Activated T-cell treated with anti-CD3 and anti-CD28 coated beads, Interleukin-2, amount 50 U/mL, for 24 hours (primary cell): Measurements from ENCODE around the gene RAD9A.

Experiments used
- DNase-seq: peaks from one replicate; pipeline ENCODE4 v3.0.0-alpha.2; 2020
- H3K27ac Mint-ChIP-seq: 2 replicates; pipeline ENCODE4 v1.8.0; 2020; ENCODE audit warnings: mild to moderate bottlenecking, mixed read lengths
- H3K27me3 Mint-ChIP-seq: 2 replicates; pipeline ENCODE4 v1.8.0; 2020; ENCODE audit warnings: mixed read lengths
- H3K36me3 Mint-ChIP-seq: 2 replicates; pipeline ENCODE4 v1.8.0; 2020; ENCODE audit warnings: low read depth, mixed read lengths
- H3K4me1 Mint-ChIP-seq: 2 replicates; pipeline ENCODE4 v1.8.0; 2020; ENCODE audit warnings: low read depth, mixed read lengths
- H3K4me3 Mint-ChIP-seq: 2 replicates; pipeline ENCODE4 v1.8.0; 2020; ENCODE audit warnings: mild to moderate bottlenecking, moderate library complexity, mixed read lengths
- H3K9me3 Mint-ChIP-seq: 2 replicates; pipeline ENCODE4 v1.8.0; 2020; ENCODE audit warnings: mixed read lengths

Gene RAD9A

GRCh38 chr11:67437809-67438157 lies 46.0 kb downstream of the RAD9A start:
- no peak for DNase-seq
- H3K27me3 Mint-ChIP-seq: no peaks in the 10 kb centered on the region
- H3K36me3 Mint-ChIP-seq: peaks cover 69% of the 10 kb centered on the region
- H3K4me3 Mint-ChIP-seq: peak overlapping the region; percentile 96
- H3K27ac Mint-ChIP-seq: peak overlapping the region; percentile 93
- peaks cover 71% of the 10 kb centered on the region for H3K4me1 Mint-ChIP-seq
- no peaks in the 10 kb centered on the region for H3K9me3 Mint-ChIP-seq

GRCh38 chr11:67438158-67438902 lies 46.5 kb downstream of the RAD9A start:
- H3K27me3 Mint-ChIP-seq: no peaks in the 10 kb centered on the region
- H3K27ac Mint-ChIP-seq: peak overlapping the region; percentile 96
- peak; percentile 87 for DNase-seq
- peaks cover 64% of the 10 kb centered on the region for H3K36me3 Mint-ChIP-seq
- H3K4me1 Mint-ChIP-seq: peaks cover 69% of the 10 kb centered on the region
- H3K9me3 Mint-ChIP-seq: no peaks in the 10 kb centered on the region
- H3K4me3 Mint-ChIP-seq: peak overlapping the region; percentile 96

DNA sequence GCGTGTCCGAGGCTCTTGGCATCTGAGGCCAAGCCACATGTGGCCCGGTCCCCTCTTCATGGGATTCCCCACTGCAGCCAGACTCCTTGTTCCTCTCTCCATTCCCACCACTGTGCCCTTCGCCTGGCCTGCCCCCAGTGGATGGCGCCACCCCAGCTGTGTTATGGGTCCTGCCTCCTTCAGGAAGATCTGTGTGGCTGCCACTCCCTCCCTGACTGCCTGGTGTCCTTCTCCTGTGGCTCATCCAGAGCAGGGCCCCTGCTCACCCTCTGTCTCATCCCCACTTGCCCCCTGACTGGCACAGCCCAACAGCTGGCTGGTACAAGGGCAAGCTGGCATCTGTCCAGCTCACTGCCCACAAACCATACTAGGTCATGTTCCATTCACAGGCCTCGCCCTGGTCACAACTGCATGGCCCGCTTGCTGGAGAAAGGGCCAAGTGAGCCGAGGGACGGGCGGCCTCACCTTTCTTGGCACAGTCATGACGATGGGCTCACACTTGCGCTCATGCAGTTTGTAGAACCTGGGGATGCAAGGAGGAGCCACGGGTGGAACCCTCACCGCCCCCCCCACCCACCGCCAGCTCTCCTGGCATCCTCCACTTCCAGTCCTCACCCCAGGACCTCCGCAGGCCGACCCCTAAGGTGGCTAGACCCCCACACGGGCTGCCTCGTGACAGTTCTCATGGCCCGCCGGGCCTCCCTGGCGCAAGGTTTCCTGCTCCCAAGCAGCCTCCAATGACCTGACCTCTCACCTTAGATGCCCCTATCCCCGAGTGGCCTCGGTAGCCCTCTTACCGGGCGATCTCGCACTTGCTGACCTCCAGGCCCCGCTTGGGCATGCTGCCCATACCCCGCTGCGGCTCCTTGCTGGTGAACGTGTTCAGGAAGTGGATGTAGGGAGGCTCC lies 47.8 kb downstream of the RAD9A start:
- Mint-ChIP-seq H3K27ac (peak overlapping the region; percentile 96), H3K4me1 (peaks cover 65% of the 10 kb centered on the region), H3K4me3 (peak overlapping the region; percentile 96), H3K9me3 (no peaks in the 10 kb centered on the region), H3K27me3 (no peaks in the 10 kb centered on the region), H3K36me3 (peaks cover 52% of the 10 kb centered on the region)
- DNase-seq: peak; percentile 67

GRCh38 chr11:67440229-67441097 lies 48.7 kb downstream of the RAD9A start:
- Mint-ChIP-seq H3K4me3 (peak overlapping the region; percentile 96), H3K36me3 (peaks cover 46% of the 10 kb centered on the region), H3K27me3 (no peaks in the 10 kb centered on the region), H3K9me3 (no peaks in the 10 kb centered on the region), H3K4me1 (peaks cover 67% of the 10 kb centered on the region), H3K27ac (peak overlapping the region; percentile 96)
- DNase-seq: peak; percentile 59

DNA sequence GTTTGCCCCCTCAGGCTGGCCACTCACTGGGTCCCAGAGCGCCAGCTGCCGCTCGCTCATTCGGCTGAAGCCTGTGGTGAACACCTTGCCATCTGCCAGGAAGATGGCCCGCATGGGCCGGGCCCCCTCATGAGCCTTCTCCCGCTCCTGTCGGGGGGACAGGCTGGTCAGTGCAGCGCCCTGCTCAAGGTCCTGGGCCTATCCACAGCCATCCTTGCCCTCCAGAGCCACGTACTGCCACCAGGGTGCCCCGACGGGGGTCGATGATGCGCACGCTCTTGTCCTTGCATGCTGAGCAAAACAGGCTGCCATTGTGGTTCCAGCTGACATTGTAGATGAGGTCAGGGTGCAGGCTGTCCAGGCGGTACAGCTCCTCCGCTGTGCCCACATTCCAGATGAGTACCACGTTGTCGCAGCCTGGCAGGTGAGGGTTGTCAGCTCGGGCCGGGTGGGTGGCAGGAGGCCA lies 49.3 kb downstream of the RAD9A start:
- DNase-seq: peak; percentile 43
- H3K36me3 Mint-ChIP-seq: peaks cover 39% of the 10 kb centered on the region
- H3K4me3 Mint-ChIP-seq: no peak overlapping the region
- peaks cover 70% of the 10 kb centered on the region for H3K4me1 Mint-ChIP-seq
- no peaks in the 10 kb centered on the region for H3K9me3 Mint-ChIP-seq
- H3K27me3 Mint-ChIP-seq: no peaks in the 10 kb centered on the region
- H3K27ac Mint-ChIP-seq: peak overlapping the region; percentile 96

- Mint-ChIP-seq H3K36me3 (peaks cover 32% of the 10 kb centered on the region), H3K4me1 (peaks cover 74% of the 10 kb centered on the region)
Measured at GRCh38 chr11:67441731-67442351, 50.1 kb downstream of the RAD9A start.

DNA sequence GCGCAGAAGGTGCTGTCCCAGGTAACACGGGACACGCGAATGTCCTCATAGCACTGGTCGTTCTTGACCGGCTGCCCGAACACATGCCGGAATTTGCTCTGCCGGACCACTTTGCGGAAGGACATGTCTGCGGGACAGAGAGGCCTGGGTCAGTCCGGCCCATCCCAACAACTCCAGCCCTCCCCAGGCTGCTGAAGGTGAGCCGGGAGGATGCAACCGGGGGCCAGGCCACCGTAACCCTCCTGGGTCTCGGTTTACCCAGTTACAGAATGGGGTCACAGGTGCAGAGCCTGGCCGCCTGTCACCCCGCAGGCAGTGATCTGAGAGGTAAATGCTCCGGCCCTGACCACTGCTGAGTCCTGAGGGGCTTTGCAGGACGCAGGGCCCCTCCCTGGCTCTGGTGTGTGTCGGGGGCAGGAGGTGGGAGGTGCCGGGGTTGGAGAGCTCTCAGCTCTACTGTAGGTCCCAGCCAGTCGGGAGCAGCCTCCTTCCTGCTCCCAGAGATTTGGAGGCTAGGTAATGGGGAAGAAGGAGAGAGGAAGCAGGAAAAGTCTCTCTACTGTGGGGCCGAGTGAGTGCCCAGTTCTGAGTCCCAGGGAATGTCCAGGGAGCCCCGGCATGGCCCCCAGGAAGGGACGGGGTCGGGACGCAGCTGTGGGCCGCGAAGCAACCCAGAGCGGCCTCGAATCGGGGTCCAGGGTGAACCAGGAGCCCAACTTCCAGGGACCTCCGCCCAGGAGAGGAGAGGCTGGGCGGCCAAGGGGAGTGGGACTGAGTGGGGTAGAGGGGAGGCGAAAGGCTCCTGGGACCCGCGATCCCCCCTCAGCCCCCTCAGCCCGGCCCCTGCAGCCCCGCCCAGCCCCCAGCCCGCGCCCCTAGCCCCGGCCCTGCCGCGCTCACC lies 51.0 kb downstream of the RAD9A start:
- peak; percentile 51 for DNase-seq
- H3K9me3 Mint-ChIP-seq: no peaks in the 10 kb centered on the region
- no peaks in the 10 kb centered on the region for H3K27me3 Mint-ChIP-seq
- peak overlapping the region; percentile 67 for H3K4me3 Mint-ChIP-seq
- peaks cover 83% of the 10 kb centered on the region for H3K4me1 Mint-ChIP-seq
- H3K36me3 Mint-ChIP-seq: peaks cover 24% of the 10 kb centered on the region
- H3K27ac Mint-ChIP-seq: peak overlapping the region; percentile 87

More at GRCh38 chr11:67441731-67442351, 50.1 kb downstream of the RAD9A start:
- Mint-ChIP-seq H3K4me3 (peak overlapping the region; percentile 67), H3K27ac (peak overlapping the region; percentile 96), H3K27me3 (no peaks in the 10 kb centered on the region), H3K9me3 (no peaks in the 10 kb centered on the region)
- peak; percentile 50 for DNase-seq

DNA sequence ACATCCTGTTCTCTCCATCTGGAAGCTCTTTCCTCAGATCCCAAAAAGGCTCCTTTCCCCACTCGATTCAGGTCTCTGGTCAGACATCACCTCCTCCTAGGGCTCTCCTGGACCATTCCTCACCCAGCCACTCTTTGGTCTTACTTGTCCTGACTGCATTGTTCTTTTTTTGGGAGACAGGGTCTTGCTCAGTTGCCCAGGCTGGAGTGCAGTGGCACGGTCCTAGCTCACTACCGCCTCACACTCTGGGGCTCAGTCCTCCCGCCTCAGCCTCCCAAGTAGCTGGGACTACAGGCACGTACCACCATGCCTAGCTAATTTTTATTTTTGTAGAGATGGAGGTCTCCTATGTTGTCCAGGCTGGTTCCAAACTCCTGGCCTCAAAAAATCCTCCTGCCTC lies 53.7 kb downstream of the RAD9A start:
- H3K4me3 Mint-ChIP-seq: no peak overlapping the region
- peaks cover 84% of the 10 kb centered on the region for H3K4me1 Mint-ChIP-seq
- no peaks in the 10 kb centered on the region for H3K9me3 Mint-ChIP-seq
- H3K27me3 Mint-ChIP-seq: no peaks in the 10 kb centered on the region
- no peaks in the 10 kb centered on the region for H3K36me3 Mint-ChIP-seq
- peak overlapping the region; percentile 84 for H3K27ac Mint-ChIP-seq
- no peak for DNase-seq
